Stimulated activated CD8-positive, alpha-beta memory T cell treated with anti-CD3 and anti-CD28 coated beads, Interleukin-2, amount 100 ng/mL, for 48 hours (primary cell): ENCODE results near the gene UBE2G2.

Experiments
- DNase-seq, 2 donors: peaks; one replicate each; pipeline ENCODE4 v3.0.0-alpha.2; 2020; ENCODE audit warnings: low read depth in 2 of 2

UBE2G2 gene

DNA sequence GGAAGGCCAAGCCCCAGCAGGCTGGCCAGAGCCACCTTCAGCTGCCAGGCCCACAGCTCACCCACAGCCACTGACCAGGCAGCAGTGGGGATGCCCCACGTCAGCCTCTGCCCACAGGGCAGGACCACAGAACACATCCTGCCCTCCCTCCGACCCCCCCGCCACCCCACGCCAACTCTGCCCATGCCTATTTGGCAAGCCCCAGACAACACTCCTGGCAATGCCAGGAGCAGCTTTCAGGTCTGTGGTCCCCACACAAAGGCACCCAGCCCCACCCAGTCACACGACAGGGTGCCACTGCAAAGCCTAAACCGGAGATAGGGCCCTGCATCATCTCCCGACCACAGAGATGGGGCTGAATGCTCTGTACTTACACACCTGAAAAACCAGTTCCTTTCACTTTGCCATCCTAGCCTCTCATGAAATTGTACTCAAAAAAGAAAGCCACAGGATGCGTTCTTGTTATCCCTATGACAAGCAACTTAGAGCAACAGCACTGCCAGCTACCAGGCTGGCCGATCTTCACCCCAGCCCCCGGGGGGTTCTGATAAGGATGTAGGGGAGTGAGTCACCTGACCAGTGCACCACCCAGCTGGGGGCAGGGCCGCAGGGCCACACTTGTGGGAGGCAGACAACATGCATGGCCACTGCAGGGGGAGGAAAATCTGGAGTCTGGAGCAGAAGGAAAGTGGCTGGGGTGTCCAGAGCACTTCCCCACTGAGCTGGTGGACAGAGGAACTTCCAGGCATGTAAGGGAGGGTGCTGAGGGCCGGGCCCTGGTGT is 36.2 kb downstream of the UBE2G2 start:
- peak in 1 of 2 donors; percentile 8 for DNase-seq

DNA sequence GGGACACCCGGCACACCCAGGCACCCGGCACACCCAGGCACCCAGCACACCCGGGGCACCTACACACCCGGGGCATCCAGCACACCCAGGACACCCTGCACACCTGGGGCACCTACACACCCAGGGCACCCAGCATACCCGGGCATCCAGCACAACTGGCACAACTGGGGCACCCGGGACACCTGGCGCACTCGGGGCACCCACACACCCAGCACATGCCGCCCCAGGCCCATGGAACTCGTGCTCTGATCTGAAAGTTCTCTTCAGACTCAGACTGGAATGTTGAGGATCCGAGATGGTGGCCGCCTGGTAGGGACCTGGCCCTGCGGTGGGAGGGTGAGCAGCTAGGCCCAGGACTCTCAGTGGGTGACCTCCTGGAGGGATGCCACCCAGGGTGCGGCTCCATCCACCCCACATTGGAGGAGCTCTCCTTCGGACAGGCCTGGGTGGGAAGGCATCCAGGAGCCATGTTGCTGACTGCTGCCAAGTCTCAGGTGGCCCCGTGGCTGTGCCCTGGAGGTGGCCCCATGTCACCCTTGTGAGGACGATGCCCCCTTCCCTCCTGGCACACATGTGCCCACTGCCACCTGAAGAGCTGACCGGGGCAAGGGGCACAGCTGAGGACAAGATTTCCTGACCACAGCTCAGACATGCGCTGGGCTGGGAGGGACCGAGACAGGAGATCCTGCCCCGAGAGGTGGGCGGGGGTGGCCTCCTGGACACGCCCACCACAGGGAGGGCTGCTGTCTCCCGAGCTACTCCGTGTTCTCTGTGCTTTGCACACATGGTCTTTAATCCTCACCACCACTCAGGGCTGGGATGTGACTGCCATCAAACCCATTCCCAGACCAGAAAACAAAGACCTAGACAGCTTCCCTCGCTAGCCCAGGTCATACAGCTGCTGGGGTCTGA is 37.0 kb downstream of the UBE2G2 start:
- DNase-seq, result no peak

DNA sequence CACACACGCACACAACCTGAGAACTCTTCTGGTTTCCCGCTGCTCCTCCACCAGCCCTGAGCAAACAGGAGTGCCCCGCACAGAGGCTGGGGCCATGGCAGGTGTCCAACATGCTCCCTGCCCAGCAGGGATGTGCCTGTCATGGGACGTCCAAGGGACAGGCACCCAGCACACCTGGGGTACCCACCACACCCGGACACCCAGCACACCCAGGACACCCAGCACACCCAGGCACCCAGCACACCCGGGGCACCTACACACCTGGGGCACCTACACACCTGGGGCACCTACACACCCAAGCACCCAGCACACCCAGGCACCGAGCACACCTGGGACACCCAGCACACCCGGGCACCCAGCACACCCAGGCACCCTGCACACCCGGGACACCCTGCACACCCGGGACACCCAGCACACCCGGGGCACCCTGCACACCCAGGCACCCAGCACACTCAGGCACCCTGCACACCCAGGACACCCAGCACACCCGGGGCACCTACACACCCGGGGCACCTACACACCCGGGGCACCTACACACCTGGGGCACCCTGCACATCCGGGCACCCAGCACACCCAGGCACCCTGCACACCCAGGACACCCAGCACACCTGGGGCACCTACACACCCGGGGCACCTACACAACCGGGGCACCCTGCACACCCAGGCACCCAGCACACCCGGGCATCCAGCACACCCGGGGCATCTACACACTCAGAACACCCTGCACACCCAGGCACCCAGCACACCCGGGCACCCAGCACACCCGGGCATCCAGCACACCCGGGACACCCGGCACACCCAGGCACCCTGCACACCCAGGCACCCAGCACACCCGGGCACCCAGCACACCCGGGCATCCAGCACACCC is 37.9 kb downstream of the UBE2G2 start:
- no peak for DNase-seq

- no peak for DNase-seq
These were observed 38.6 kb downstream of the UBE2G2 start for GRCh38 chr21:44763050-44763378.

GRCh38 chr21:44762221-44763049 is 39.2 kb downstream of the UBE2G2 start:
- no peak for DNase-seq

GRCh38 chr21:44761747-44762208 is 39.8 kb downstream of the UBE2G2 start:
- no peak for DNase-seq

DNA sequence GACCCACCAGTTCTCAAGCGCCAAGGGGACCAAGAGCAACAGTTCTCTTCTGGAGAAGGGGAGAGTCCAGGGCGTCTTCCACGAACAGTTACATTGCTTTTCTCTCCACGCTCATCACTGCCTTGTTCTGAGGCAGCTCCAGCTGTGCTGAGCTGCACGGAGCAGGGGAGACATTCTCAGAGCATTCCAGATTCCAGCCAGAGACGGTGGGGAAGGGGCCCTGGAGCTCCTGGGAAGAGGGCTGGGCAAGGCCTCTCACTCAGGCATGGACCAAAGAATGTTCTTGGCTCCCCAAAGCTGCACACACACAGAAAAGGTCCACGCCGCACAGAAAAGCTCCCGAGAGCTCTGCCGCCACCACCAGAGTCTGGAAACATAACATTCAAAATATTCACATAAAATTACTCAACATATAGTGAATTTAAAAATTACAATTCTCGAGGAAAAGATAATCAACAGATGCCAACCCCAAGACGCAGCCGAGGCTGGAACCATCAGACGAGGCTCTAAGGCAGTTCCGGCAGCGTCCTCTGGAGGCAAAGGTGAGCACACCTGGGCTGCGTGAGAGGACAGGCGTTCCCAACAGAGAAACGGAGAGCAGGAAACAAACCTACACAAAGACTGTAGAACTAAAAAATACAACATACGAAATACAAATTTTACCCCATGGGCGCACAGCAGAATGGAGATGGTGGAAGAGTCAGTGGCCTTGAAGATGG is 40.5 kb downstream of the UBE2G2 start:
- DNase-seq, result no peak

DNA sequence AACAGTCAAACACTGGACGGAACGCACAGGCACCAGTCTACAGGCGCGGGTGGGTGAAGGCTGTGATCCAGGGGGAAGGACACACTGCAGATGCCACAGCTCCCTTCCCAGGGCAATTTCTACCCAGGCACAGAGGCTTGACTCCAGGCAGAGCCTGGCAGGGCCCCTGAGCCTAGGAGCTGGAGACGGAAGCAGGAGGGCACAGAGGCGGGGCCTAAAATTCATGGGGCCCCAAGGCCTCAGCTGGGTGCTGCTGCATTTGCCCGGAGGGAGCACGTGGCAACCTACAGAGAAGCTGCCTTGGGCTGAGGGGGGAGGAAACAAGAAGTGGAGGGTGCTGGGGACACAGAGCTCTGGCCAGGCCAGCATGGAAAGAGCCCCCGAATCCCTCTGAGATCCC is 41.2 kb downstream of the UBE2G2 start:
- no peak for DNase-seq

- DNase-seq, result no peak
These were observed 41.9 kb downstream of the UBE2G2 start for GRCh38 chr21:44759628-44760285.

DNA sequence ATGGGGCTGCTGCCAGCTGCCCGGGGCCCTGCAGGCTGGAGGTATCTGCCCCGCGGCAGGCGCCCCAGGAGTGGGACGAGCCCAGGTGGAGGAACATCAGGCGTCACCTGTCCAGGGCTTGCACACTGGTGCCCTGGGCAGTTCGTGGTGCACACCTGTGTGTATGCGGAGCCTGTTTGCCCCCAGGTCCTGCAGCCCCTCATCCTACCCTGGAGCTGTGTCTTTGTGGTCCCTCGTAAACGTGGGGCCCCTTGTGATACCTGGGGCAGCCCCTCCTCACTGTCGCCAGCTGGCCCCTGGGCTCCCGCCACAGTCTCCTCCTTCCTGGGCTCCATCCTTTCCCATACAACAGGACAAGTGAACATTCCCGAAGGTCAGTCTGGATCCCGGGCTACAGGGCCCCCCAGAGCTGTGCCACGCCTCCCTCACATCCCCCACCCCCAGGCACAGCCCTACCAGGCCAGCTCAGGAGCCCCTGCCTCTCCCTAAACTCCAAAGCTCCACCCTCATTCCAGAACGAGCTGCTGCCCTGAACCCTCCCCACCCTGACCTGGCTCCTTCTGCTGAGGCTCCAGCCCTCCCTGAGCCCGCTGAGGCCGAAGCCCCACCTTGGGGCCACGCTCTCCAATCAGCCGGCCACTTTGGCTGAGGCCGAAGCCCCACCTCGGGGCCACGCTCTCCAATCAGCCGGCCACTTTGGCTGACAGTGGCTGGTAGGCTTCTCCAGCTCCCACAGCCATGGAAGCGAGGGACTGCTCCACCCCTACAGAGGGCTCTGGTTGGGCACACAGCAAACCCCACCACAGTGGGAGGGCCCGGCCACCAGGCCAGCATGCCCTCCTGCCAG is 42.6 kb downstream of the UBE2G2 start:
- DNase-seq, result no peak

GRCh38 chr21:44758141-44758561 is 43.5 kb downstream of the UBE2G2 start:
- no peak for DNase-seq

- no peak for DNase-seq
These were observed 43.9 kb downstream of the UBE2G2 start for GRCh38 chr21:44757731-44758130.

DNA sequence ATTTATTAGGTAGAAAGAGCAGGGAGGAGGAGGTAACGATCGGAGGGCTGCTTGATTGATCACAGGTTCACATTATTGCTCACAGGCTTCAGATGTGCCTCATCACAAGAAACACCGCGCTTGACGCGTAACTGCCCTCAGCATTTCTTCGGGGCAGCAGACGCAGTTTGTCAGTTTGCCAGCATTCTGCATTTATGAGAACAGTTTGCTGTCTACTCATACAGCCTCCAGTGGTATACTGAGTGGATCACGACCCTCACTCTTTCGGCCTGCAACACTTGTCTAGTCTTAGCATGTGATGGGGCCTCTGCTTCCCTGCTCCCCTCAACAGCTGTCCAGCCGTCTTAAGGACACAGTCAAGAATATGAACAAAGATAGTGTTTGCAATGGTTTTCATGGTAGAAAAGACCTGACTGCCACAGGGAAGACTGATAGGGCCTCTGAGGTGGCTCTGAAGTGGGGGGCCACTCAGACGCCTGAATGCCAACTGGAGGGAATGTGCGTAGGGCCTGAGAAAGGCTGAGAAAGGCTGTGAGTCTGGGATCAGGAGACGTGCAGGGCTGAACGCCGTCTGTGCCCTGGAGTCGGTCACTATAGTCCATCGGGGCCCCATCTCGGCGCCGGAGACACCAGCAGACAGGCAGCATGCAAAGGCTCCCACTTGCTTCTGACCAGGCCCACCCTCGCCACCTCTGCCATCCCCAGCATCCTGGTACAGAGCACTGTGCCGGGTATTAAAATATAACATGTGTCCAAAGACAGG is 45.0 kb downstream of the UBE2G2 start:
- DNase-seq, result no peak

DNA sequence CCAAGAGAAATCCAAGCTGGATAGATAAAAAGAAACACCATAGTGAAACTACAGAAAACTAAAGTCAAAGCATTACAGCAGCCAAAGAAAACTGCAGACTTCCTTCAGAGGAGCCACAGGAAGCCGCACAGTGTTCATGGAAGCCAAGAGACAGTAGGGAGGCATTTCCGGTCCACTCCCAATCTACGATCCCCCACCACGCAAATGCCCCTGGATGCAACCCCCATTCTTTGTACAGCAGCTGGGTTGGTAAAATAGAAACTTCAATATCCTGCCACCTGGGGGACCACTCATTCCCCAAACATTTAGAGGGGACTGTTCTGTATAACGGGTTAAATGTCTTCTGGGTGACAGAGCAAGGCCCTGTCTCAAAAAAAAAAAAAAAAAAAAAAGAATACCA is 46.4 kb downstream of the UBE2G2 start:
- DNase-seq, result no peak

DNA sequence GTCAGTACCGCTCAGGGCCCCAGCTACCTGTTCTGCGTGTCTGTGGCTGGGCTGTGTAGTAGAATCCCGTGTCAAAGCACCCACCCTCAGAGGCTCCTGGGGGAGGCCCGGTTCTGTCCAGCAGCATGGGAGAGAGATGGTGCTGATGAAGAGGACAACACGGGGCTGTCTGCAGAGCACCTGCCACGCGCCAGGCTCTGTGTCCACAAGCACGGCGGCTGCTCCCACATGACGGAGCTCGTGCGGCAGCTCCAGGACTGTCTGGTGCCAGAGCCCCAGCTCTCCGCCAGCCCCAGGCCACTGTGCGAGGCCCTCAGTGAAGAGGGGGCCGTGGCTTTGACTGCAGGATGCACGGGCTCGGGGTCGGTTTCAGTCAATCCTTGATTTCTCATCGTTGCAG is 48.3 kb downstream of the UBE2G2 start:
- DNase-seq, result no peak

GRCh38 chr21:44752671-44753235 is 48.9 kb downstream of the UBE2G2 start:
- no peak for DNase-seq

DNA sequence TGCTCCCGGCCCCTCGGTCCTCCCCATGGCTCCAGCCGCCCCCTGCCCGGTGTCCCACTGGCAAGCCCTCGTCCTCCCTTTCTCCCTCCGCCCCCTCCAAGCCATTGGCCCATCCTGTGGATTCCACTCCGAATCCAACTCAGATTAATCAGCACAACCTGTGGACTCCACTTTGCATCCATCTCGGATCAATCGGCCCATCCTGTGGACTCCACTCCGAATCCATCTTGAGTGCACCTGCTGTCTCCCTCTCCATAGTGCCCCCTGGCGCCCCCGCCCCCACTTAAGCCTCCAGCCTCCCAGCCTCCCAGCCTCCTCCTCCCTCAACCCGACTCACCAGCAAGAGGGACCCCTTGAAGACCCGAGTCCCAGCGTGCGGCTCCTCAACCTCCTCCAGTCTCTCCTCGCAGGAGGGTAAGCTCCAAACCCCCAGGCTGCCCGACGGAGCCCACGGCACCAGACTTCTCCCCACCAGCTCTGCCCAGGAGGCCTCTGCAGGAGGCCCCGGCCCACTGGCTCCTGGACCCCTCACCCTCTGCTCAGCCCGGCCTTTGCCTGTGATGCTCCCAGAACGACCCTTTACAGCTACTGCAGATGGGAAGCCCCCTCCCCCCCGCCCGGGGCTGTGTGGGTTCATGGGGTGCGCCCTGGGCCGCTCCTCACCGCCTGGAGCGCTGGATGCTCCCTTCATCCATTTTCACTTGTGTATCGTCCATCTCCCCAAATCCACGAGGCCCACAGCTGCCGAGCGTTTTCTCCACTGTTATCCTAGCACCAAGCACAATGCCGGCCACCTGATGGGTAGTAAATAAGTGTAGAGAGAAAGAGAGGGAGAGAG is 49.6 kb downstream of the UBE2G2 start:
- no peak for DNase-seq
